AG04450 (cell line): ENCODE data around the gene PTCD3. TPM values are rescaled to one million over a fixed set of nuclear protein-coding genes. Genes with fewer than 3 reads are reported as not detected.

Experiments used
- CTCF ChIA-PET: fragments of 300-600, 350-600 bp; formaldehyde crosslinking; extraction: SDS; loops from one replicate; lab custom pipeline; 2022; ENCODE audit warnings: antibody characterized with exemption, inconsistent platforms; lab: Charles Lee
- POLR2A ChIA-PET: fragments of 350-600 bp; formaldehyde crosslinking; extraction: SDS; loops from one replicate; lab custom pipeline; 2021; ENCODE audit warnings: antibody characterized with exemption, inconsistent platforms; lab: Yijun Ruan, JAX
- DNase-seq: peaks from one replicate; pipeline ENCODE4 v3.0.0-alpha.2; 2011; ENCODE audit warnings: low read depth, low spot score
- H3K27ac ChIP-seq: one replicate; pipeline ENCODE4 v1.5.1; 2012; ENCODE audit warnings: low read depth, low read length, control low read depth
- H3K27me3 ChIP-seq: one replicate; pipeline ENCODE4 v1.6.0; 2012; ENCODE audit warnings: low read length; ENCODE audit not compliant: control insufficient read depth, insufficient read depth
- H3K4me3 ChIP-seq: 2 replicates; pipeline ENCODE4 v1.5.1; 2011; ENCODE audit warnings: mild to moderate bottlenecking, low read depth, low read length, control low read depth
- H3K9me3 ChIP-seq: 2 replicates; pipeline ENCODE4 v1.5.1; 2012; ENCODE audit warnings: low read length; ENCODE audit not compliant: control insufficient read depth, insufficient read depth
- polyA plus RNA-seq: library from polyadenylated mRNA; depleted of rRNA; stranded (reverse); fragments of >200 nt; gene quantifications from 2 replicates; pipeline ENCODE4 v1.2.3, GENCODE V29; 2011
- TF ChIP-seq, protein P1 (sequence below): IDR thresholded peaks from 2 replicates; pipeline ENCODE4 v1.5.1; 2011; ENCODE audit warnings: low read depth, low read length, control low read depth, inconsistent platforms

The PTCD3 gene
- polyA plus RNA-seq, 1 experiment, result 90.2 TPM

DNA sequence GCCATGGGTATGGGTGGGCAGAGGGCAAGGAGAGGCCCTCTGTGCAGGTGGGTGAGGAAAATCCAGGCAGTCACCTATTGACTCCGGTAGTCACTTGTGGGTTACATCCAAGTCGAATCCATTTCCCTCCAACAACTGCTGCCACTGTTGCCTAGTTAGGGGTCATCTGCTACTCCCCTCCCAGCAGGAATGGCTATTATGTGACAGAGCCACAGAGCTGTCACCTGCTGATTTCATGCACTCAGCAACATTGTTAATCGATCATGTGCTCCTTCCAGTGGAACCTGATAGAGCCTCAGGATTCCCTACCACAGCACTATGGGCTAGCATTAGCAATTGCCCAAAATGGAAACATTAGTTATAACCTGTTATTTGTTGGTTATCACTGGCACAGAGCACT lies 31.8 kb upstream of the PTCD3 start:
- ChIA-PET CTCF (interaction anchor here (1.0 to 6.9 kb wide), 2 partner anchors 185 to 247 kb away, joined by 3 to 375 read pairs; no protein-coding TSS in a partner anchor), POLR2A (no interaction called here)
- Histone ChIP-seq H3K27ac (no peak overlapping the region), H3K27me3 (no peaks in the 10 kb centered on the region), H3K9me3 (no peaks in the 10 kb centered on the region), H3K4me3 (no peak overlapping the region)
- DNase-seq, result no peak
- TF ChIP-seq, protein P1, sequence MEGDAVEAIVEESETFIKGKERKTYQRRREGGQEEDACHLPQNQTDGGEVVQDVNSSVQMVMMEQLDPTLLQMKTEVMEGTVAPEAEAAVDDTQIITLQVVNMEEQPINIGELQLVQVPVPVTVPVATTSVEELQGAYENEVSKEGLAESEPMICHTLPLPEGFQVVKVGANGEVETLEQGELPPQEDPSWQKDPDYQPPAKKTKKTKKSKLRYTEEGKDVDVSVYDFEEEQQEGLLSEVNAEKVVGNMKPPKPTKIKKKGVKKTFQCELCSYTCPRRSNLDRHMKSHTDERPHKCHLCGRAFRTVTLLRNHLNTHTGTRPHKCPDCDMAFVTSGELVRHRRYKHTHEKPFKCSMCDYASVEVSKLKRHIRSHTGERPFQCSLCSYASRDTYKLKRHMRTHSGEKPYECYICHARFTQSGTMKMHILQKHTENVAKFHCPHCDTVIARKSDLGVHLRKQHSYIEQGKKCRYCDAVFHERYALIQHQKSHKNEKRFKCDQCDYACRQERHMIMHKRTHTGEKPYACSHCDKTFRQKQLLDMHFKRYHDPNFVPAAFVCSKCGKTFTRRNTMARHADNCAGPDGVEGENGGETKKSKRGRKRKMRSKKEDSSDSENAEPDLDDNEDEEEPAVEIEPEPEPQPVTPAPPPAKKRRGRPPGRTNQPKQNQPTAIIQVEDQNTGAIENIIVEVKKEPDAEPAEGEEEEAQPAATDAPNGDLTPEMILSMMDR, result no peak

DNA sequence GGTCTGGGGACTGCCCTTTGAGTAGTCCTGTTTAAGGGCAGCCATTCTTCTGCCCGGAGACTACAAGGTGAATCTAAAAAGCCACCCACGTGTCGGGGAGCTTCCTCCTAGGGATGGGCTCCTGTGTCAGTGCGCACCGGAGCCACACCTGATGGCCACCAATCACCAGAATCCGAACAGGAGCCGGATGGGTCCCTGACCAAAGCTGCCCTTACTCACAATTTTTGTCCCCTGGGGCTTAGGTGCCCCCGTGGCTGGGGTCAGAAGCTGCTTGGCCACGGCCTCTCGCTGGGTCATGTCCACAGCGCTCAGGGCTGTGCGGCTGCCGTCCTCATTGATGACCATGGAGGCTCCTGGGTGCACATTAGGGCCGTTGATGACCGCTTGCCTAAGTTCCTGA lies 31.2 kb upstream of the PTCD3 start:
- Histone ChIP-seq H3K27me3 (no peaks in the 10 kb centered on the region), H3K9me3 (no peaks in the 10 kb centered on the region), H3K27ac (no peak overlapping the region), H3K4me3 (no peak overlapping the region)
- no peak for DNase-seq
- TF ChIP-seq, protein P1, result no peak
- ChIA-PET POLR2A (no interaction called here), CTCF (interaction anchor here (1.0 to 6.9 kb wide), 2 partner anchors 185 to 247 kb away, joined by 3 to 375 read pairs; no protein-coding TSS in a partner anchor)

DNA sequence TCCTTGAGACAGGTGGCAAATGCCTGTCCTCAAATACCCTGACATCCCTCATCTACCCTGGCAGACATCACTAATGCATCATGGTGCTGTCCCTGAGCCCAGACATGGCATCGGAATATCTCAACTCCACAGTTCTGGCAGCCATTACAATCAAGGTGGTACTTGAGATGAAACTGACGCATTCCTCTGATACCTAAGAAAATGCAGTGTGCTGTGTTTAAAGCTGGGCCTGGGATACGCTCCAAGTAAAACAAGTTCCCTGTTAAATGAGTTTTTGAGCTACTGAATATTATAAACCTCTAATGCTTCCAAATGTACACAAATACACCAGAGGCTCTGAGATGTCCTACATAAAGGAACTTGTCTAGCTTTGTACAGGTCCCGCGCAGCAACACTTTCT lies 30.1 kb upstream of the PTCD3 start:
- CTCF ChIA-PET, result interaction anchor here (6.9 kb wide), 1 partner anchor 248 kb away, joined by 375 read pairs; no protein-coding TSS in a partner anchor
- POLR2A ChIA-PET, result interaction anchor here (0.6 kb wide), 1 partner anchor 13 kb away, joined by 4 read pairs; no protein-coding TSS in a partner anchor
- Histone ChIP-seq H3K4me3 (no peak overlapping the region), H3K27me3 (no peaks in the 10 kb centered on the region), H3K9me3 (no peaks in the 10 kb centered on the region), H3K27ac (no peak overlapping the region)
- no peak for DNase-seq
- TF ChIP-seq, protein P1, result no peak

DNA sequence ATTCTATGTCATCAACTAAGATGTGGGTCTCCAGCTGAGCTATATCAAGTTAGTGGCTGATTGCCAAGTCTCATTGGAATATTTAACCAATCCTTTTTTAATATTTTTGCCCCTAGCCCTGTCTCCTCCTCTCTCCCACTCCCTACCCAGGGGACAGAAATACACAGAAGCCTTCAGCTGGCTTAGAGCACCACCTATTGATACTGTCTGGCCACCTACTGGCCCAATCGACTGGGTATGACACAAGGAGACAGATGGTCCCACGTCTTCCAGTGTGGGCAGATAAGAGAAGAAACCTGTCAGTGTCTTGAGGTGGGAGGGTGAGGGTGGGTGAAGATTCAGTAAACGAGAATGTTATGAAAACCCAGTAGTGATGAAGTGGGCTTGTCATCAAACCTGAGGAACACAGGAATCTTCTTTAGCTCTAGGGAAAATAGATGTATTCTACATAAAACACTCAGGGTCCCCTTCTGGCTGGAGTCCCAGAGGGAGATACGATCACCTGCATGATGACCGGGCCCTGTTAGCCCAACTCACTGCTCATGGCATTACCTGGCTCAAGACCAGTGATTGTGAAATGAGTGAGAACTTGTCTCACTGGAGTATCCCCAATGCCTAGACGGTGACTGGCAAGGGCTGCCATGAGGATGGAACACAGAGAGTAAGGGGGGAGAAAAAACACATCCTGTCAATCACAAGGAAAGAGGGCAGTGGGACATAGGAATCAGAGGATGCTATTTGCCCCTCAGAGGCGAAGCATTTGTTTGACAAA lies 27.1 kb upstream of the PTCD3 start:
- TF ChIP-seq, protein P1, result peak; percentile 77
- Histone ChIP-seq H3K9me3 (no peaks in the 10 kb centered on the region), H3K27ac (no peak overlapping the region), H3K27me3 (no peaks in the 10 kb centered on the region), H3K4me3 (no peak overlapping the region)
- DNase-seq, result no peak
- ChIA-PET CTCF (interaction anchor here (0.6 to 6.9 kb wide), 40 partner anchors 9 to 647 kb away, joined by 3 to 375 read pairs (median 4); partner anchors contain the start of genes POLR1A, PTCD3 and ST3GAL5), POLR2A (interaction anchor here (0.7 kb wide), 1 partner anchor 251 kb away, joined by 3 read pairs; no protein-coding TSS in a partner anchor)
